GM19023 (cell line): Measurements from ENCODE around the gene SLC51B.
"Not testable (repeated sequence)": the region's sequence is repeated elsewhere in the genome, so short reads cannot be mapped to it uniquely, and the experiment has no call there.

Experiments used
- ATAC-seq: cut with Tn5 transposase; IDR thresholded peaks from one replicate; pipeline ENCODE4 v1.9.1; 2021; ENCODE audit warnings: mild to moderate bottlenecking, moderate library complexity; ENCODE audit not compliant: unreplicated experiment

SLC51B gene

DNA sequence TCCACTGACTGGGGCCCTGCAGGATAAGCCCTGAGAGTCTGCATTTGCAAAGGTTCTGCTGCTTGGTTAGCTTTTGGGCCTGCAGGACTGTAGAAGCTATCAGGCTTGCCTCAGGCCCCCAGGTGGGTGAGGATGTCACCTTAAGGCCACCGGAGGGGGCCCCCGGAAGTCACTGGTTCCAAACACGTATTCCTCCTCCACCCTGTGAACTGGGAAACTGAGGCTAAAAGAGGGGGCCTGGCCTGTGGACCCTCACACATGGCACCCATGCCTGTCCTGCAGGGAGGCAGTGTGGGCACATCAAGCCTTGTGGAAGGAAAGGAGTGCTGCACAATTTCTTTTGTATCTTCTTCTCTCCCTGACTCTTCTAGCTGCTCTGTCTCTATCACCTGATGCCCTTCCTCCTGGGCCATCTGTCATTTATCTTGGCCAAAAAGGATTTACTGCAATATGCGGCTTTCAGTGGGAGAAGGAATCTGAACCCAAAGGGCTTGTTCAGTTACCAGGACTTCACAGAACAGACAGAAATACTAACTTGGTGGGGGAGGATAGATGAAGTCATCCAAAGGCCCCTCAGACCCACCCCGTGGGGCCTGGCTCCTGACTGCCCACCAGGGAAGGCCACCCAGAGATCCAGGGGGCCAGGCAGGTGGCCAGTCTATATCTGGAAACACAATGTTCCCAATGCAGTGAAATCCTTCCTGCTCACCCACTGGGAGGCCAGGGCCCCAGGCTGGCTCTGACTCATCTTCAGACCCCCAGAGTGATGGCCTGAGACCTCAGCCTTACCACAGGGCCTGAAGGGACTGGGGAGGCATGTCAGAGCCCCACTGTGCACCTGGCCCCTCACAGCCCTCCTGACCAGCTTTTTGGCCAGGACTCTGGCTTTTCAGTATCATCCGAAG is 51.5 kb downstream of the SLC51B start:
- no peak for ATAC-seq

DNA sequence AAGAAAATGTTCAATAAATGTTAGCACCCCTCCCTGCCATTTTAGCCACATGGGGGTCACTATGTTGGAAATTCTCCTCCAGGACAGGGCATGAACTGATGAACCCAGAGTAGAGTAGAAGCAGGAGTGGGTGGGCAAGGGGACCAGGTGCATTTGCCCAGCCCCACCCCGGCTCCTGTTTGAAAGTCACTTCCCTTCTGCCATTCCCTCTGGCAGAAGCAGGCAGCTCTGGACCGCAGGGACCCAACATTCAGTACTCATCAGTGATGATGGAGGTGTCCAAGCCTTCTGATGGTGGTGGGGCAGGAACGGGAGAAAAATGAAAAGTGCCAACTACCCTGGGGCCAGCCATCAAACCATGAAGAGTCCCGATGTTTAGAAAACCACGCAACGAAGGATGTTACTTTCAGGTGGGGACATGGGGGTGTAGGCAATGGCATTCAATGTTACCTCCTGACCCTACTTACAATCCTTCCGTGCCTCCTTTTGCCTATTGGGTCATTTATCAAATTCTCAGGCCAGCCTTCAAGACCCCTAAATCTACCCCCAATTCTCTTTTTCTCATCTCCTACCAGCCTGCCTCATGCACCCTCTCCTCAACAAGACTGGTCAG is 52.6 kb downstream of the SLC51B start:
- ATAC-seq = no peak

DNA sequence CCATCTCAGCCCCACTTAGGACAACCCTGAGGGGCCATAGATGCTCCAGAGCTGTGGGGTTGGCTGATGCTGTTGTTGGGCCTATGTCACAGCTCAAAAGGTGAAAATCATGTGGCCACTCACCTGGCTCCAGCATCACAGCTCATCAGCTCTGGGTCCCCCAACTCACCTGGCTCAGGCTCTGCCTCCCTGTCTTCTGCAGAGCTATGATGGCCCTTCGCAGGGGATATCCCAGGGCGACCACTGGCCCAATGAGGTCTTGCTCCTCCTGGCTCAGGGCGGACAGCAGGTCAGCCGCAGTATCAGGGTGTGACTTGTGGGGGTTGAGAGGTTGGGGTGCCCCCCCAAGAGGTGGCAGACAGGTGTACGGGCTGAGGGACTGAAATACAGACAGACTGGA is 54.1 kb downstream of the SLC51B start:
- no peak for ATAC-seq

DNA sequence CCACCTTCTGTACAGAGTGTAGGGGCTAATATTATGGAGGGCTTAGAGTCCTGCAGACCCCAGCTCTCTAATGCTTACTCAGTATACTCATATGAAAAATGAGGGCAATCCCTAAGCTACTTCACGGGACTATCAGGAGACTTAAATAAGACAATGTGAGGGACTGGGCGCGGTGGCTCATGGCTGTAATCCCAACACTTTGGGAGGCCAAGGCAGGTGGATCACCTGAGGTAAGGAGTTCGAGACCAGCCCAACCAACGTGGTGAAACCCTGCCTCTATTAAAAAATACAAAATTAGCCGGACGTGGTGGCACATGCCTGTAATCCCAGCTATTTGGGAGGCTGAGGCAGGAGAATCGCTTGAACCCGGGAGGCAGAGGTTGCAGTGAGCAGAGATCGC is 54.6 kb downstream of the SLC51B start:
- not testable (repeated sequence) for ATAC-seq

DNA sequence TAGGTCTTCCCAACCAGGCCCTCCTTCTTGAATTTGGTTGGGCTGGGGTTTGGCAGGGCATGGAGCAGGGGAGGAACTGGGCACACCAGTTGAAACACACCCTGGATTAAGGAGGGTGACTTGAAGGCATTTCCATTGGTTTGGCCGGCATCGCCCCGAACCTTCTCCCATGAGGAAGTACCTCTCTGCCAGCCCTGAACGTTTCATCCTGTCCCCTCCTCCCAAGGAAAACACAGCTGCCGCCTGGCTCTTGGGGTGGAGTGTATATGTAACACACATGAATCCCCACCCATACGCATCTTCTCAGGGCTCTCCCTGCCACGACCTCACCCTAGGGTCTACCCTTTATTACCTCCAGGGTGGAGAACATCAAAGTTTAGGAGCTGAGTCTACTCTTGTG is 55.3 kb downstream of the SLC51B start:
- ATAC-seq = no peak

DNA sequence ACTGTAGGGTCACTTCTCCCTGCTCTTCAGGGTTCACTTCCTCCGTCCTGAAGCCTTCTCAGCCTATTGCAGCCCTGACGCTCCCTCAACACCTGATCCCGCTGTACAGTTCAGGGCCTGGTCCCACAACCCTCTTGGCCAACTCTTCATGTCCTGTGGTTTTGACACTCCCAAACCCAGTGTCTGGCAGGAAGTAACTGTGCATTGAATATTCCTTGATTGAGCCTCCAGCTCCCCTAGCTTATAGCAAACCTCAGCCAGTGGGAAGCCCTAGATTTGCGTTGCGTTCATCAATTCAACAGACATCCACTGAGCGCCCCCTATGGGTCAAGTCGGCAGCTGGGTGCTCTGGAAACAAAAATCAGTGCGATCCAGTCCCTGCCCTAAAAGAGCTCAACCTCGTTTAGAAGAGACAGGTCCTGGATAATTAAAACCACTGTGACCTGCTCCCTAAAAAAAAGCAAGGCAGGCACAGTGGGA is 56.3 kb downstream of the SLC51B start:
- no peak for ATAC-seq

DNA sequence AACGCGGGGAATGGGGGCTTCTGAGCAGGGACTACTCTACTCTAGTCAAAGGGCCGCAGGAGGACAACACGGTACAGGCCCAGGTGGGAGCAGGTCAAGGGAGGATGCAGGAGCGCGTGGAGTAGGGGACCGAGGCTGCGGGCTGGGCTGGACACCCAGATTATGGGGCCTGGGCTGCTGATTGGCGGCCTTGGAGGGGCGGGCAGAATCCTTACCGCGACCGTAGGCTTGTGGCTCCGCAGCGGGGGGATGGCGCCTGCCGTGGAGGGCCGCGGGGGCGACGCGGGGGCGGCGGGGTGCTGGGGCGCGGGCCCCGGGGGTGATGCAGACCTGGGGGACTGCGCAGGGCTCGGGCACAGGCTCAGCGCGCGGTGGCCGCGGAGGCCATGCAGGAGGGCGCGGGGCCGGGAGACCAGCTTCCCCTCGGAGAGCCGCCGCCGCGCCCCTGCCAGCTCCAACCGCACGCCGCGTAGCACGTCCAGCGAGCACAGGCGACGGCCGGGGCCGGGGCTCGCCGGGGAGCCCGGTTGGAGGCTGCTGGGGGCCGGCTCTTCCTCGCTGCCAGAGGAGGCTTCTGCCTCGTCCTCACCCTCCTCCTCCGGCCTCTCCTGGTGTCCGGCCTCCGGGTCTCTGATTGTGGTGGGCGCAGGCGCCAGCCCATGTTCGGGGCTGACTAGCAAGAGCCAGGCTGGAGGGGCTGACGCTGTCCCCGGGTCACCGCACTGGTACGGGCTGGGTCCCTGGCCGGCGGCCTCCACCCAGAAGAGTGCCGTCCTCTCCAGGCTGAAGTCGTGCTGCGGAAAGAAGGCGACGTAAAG is 56.9 kb downstream of the SLC51B start:
- no peak for ATAC-seq

DNA sequence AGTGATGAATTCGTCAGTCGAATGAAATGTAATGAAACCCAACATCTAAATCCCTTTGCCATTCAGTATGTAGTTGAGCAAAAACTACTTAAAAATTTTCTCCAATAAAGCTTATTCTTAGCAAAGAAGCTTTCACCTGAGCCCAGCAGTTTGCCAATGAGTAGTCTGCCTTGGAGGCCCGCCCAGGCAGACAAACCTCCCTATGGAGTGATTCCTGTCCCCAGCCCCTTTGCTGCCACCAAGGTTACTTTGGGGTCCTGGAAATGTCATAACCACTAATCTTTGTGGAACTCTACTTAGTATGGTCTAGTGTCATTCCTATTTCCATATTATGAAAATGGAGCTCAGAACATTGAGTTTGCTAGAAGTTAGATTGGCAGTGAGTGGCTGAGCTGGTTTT is 57.7 kb downstream of the SLC51B start:
- ATAC-seq = no peak
